Superior temporal gyrus (tissue), 1 donor: ENCODE data around the gene DOLPP1.

Experiments
- DNase-seq: peaks from one replicate; pipeline ENCODE4 v3.0.0-alpha.2; 2016; ENCODE audit errors: extremely low spot score

Gene DOLPP1

GRCh38 chr9:129138476-129139232, 57.7 kb downstream of the DOLPP1 start:
- no peak for DNase-seq

DNA sequence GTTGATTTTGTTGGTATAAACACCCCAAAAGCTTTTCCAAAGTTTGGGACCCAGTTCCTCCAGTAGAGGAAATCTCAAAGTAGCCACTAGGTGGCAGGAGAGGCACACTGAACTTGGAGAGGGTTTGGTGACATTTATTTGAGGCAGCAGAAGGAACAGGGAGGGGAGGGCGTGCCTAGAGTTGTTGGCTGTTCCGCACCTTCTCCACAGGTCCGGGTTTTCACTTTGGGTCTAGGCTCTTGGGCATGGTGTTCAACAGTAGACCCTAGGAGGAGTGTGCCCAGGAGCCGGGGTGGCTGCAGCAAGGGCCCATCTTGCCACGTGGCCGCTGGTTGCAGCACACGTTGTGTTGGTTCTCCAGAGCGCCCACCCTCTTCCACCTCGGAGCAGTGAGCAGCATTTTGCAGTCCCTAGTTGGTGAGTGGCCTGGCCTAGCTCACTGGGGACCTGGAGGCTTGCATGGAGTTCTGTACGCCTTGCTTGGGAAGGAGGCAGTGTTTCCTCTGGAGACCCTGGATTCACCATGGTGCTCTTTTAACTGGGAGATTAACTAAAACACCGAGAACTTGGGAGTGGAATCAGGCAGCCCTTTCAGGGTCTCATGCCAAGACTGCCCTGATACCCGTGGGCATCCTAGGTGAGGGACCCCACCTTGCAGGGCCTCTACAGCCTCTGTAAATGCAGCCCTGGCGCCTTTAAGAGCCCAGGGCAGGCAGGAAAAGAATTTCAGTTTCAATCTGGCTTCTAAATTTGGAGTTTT, 58.5 kb downstream of the DOLPP1 start:
- peak; percentile 97 for DNase-seq

DNA sequence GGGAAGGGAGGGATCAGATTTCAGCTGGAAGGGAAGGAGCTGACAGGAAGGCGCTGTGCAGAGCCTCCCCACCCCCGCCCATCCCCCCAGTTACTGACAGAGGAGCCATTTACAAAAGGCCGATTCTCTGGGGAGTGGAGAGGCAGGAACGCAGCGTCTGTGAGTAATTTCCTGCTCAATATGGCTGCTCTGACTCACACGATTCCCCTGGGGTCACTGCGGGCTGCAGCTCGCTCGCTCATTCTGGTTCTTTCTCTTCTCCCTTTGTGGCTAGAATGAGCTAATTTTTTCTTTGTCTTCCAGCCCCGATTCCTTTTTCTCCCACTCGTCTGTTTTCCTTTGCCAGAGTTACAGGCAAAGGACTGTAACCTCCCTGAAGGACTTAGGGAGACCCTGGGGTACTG, 59.1 kb downstream of the DOLPP1 start:
- DNase-seq: peak; percentile 95
